Measurements from ENCODE around the gene CYP2A7. TPM values are rescaled to one million over a fixed set of nuclear protein-coding genes. Genes with fewer than 3 reads are reported as not detected.
"Not testable (repeated sequence)": the region's sequence is repeated elsewhere in the genome, so short reads cannot be mapped to it uniquely, and the experiment has no call there.

CYP2A7 gene
- total and polyA plus RNA-seq, 7 experiments from 2014 or later, result not detected

DNA sequence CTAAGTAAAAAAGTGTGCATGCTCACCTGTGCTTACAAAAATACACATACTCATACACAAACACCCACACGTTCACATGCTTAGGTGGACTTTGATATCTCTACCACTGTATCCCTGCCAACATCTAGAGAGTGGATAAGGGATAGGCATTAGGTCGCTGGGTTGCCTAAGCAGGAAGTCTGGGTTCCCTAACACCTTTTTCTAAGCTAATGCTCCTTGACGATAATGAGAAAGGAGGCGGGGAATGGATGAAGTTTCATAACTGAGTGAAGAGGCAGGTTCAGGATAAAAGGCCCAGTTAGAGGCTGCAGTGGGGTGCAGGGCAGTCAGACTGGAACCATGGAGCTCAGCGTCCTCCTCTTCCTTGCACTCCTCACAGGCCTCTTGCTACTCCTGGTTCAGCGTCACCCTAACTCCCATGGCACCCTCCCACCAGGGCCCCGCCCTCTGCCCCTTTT is 41.9 kb upstream of the CYP2A7 start:
- no peaks in the 10 kb centered on the region for H3K4me1 ChIP-seq (ENCODE audit: control insufficient read depth in 2 of 2, insufficient read depth in 2 of 2, low read length in 2 of 2)
- ATAC-seq, result no peak
- Mint-ChIP-seq H3K27me3 (peaks cover 0 to 16% (median 0%) of the 10 kb centered on the region in 5 donors), H3K4me1 (peaks cover 0 to 5% (median 0%) of the 10 kb centered on the region in 7 donors), H3K4me3 (no peak overlapping the region), H3K27ac (no peak overlapping the region), H3K36me3 (peaks cover 3 to 11% (median 5%) of the 10 kb centered on the region in 5 donors), H3K9me3 (peaks cover 0 to 28% (median 12%) of the 10 kb centered on the region in 11 donors)
- POLR2A ChIA-PET, result no interaction called here
- H3K9me3 ChIP-seq (ENCODE audit: control insufficient read depth in 2 of 3, low read length in 3 of 3), result no peaks in the 10 kb centered on the region
- no peak for DNase-seq
- intact Hi-C loops (cut with micrococcal nuclease), result no loop called here
- CTCF ChIA-PET, result no interaction called here
- no peak overlapping the region for H3K4me3 ChIP-seq (ENCODE audit: low read length)
- H3K36me3 ChIP-seq (ENCODE audit: control insufficient read depth in 2 of 3, insufficient read depth in 3 of 3, low read length in 3 of 3), result no peaks in the 10 kb centered on the region
- no peak overlapping the region for H3K27ac ChIP-seq (ENCODE audit: low read depth, low read length)
- H3K27me3 ChIP-seq (ENCODE audit: control insufficient read depth in 2 of 2, insufficient read depth in 2 of 2, low read length in 2 of 2), result no peaks in the 10 kb centered on the region

DNA sequence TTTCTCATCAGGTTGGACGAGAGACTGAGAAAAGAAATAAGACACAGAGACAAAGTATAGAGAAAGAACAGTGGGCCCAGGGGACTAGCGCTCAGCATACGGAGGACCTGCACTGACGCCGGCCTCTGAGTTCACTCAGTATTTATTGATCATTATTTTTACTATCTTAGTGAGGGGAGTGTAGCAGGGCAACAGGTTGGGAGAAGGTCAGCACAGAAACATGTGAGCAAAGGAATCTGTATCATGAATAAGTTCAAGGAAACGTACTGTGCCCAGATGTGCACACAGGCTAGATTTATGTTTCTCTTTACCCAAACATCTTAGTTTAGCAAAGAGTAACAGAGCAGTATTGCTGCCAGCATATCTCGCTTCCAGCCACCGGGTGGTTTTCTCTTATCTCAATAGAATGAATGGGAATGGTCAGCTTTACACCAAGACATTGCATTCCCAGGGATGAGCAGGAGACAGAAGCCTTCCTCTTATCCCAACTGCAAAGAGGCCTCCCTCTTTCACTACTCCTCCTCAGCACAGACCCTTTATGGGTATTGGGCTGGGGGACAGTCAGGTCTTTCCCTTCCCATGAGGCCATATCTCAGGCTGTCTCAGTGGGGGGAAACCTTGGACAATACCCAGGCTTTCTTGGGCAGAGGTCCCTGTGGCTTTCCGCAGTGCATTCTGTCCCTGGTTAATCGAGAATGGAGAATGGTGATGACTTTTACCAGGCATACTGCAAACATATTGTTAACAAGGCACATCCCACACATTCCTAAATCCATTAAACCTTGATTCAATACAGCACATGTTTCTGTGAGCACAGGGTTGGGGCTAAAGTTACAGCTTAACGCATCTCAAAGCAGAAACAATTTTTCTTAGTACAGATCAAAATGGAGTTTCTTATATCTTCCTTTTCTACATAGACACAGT is 40.5 kb upstream of the CYP2A7 start:
- H3K4me3 Mint-ChIP-seq; H3K4me3 ChIP-seq (ENCODE audit: low read length); H3K36me3 ChIP-seq (ENCODE audit: control insufficient read depth in 2 of 3, insufficient read depth in 3 of 3, low read length in 3 of 3); H3K27me3 ChIP-seq (ENCODE audit: control insufficient read depth in 2 of 2, insufficient read depth in 2 of 2, low read length in 2 of 2); H3K27ac ChIP-seq (ENCODE audit: low read depth, low read length); H3K27ac Mint-ChIP-seq; H3K4me1 ChIP-seq (ENCODE audit: control insufficient read depth in 2 of 2, insufficient read depth in 2 of 2, low read length in 2 of 2); CTCF ChIA-PET; intact Hi-C loops (cut with micrococcal nuclease); H3K9me3 ChIP-seq (ENCODE audit: control insufficient read depth in 2 of 3, low read length in 3 of 3); ATAC-seq; DNase-seq; H3K4me1 Mint-ChIP-seq: not testable (repeated sequence)
- Mint-ChIP-seq H3K9me3 (peaks cover 0 to 38% (median 13%) of the 10 kb centered on the region in 11 donors), H3K36me3 (peaks cover 3 to 11% (median 5%) of the 10 kb centered on the region in 5 donors), H3K27me3 (peaks cover 0 to 14% (median 0%) of the 10 kb centered on the region in 5 donors)
- POLR2A ChIA-PET, result interaction anchor here (0.6 kb wide), 1 partner anchor 263 kb away, joined by 3 read pairs; no protein-coding TSS in a partner anchor

DNA sequence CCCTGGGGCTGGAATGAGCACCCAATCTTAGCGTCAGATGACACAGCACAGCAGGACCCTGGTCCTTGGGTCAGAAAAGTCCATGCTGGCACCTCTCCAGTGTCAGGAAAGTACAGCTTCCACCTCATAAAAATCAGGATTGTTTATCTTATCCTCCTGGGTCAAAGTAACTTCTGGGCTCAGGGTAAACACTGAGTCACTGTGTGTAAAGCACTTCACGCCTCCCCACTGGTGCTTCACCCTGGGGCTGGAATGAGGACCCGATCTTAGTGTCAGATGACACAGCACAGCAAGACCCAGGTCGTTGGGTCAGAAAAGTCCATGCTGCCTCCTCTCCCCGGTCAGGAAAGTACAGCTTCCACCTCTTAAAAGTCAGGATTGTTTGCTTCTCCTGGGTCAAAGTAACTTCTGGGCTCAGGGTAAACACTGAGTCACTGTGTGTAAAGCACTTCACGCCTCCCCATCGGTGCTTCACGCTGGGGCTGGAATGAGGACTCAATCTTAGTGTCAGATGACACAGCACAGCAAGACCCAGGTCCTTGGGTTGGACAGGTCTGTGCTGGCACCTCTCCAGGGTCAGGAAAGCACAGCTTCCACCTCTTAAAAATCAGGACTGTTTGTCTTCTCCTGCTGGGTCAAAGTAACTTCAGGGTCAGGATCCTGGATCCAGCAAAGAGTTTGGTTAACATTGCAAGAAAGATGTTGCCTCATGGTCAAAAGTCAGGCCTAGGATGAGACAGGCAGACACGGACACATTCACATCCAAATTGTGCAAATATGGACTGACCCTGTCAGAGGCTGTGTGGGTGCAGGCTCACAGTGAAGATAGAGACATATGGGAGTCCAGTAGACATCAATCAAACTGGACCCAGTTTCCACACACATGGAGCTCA is 39.2 kb upstream of the CYP2A7 start:
- H3K9me3 Mint-ChIP-seq, result peaks cover 0 to 50% (median 18%) of the 10 kb centered on the region in 11 donors
- peaks cover 0 to 5% (median 0%) of the 10 kb centered on the region in 7 donors for H3K4me1 Mint-ChIP-seq
- H3K36me3 Mint-ChIP-seq, result peaks cover 3 to 11% (median 8%) of the 10 kb centered on the region in 5 donors
- no peak overlapping the region for H3K4me3 Mint-ChIP-seq
- Histone ChIP-seq H3K9me3 (ENCODE audit: control insufficient read depth in 2 of 3, low read length in 3 of 3) (no peaks in the 10 kb centered on the region), H3K4me1 (ENCODE audit: control insufficient read depth in 2 of 2, insufficient read depth in 2 of 2, low read length in 2 of 2) (no peaks in the 10 kb centered on the region), H3K27ac (ENCODE audit: low read depth, low read length) (no peak overlapping the region), H3K36me3 (ENCODE audit: control insufficient read depth in 2 of 3, insufficient read depth in 3 of 3, low read length in 3 of 3) (no peaks in the 10 kb centered on the region), H3K27me3 (ENCODE audit: control insufficient read depth in 2 of 2, insufficient read depth in 2 of 2, low read length in 2 of 2) (no peaks in the 10 kb centered on the region), H3K4me3 (ENCODE audit: low read length) (no peak overlapping the region)
- ChIA-PET POLR2A (no interaction called here), CTCF (no interaction called here)
- no peak overlapping the region for H3K27ac Mint-ChIP-seq
- peaks cover 0 to 16% (median 0%) of the 10 kb centered on the region in 5 donors for H3K27me3 Mint-ChIP-seq
- ATAC-seq (no peak), DNase-seq (no peak)
- intact Hi-C loops (cut with micrococcal nuclease), result no loop called here

GRCh38 chr19:40920300-40921004 is 38.4 kb upstream of the CYP2A7 start:
- ATAC-seq, result no peak
- POLR2A ChIA-PET, result no interaction called here
- H3K4me1 ChIP-seq (ENCODE audit: control insufficient read depth in 2 of 2, insufficient read depth in 2 of 2, low read length in 2 of 2), result no peaks in the 10 kb centered on the region
- H3K9me3 ChIP-seq (ENCODE audit: control insufficient read depth in 2 of 3, low read length in 3 of 3), result no peaks in the 10 kb centered on the region
- peaks cover 0 to 22% (median 0%) of the 10 kb centered on the region in 5 donors for H3K27me3 Mint-ChIP-seq
- no peak overlapping the region for H3K4me3 Mint-ChIP-seq
- H3K27ac Mint-ChIP-seq, result no peak overlapping the region
- intact Hi-C loops (cut with micrococcal nuclease), result no loop called here
- CTCF ChIA-PET, result no interaction called here
- H3K27me3 ChIP-seq (ENCODE audit: control insufficient read depth in 2 of 2, insufficient read depth in 2 of 2, low read length in 2 of 2), result no peaks in the 10 kb centered on the region
- peaks cover 3 to 11% (median 8%) of the 10 kb centered on the region in 5 donors for H3K36me3 Mint-ChIP-seq
- H3K9me3 Mint-ChIP-seq, result peaks cover 0 to 58% (median 18%) of the 10 kb centered on the region in 11 donors
- H3K4me3 ChIP-seq (ENCODE audit: low read length), result no peak overlapping the region
- no peaks in the 10 kb centered on the region for H3K36me3 ChIP-seq (ENCODE audit: control insufficient read depth in 2 of 3, insufficient read depth in 3 of 3, low read length in 3 of 3)
- no peak overlapping the region for H3K27ac ChIP-seq (ENCODE audit: low read depth, low read length)
- DNase-seq, result no peak
- peaks cover 0 to 3% (median 0%) of the 10 kb centered on the region in 7 donors for H3K4me1 Mint-ChIP-seq

GRCh38 chr19:40919530-40920299 is 37.7 kb upstream of the CYP2A7 start:
- ATAC-seq; POLR2A ChIA-PET; H3K4me1 ChIP-seq (ENCODE audit: control insufficient read depth in 2 of 2, insufficient read depth in 2 of 2, low read length in 2 of 2); H3K27me3 ChIP-seq (ENCODE audit: control insufficient read depth in 2 of 2, insufficient read depth in 2 of 2, low read length in 2 of 2); H3K4me1 Mint-ChIP-seq; intact Hi-C loops (cut with micrococcal nuclease); H3K4me3 Mint-ChIP-seq; H3K36me3 ChIP-seq (ENCODE audit: control insufficient read depth in 2 of 3, insufficient read depth in 3 of 3, low read length in 3 of 3); DNase-seq; H3K9me3 ChIP-seq (ENCODE audit: control insufficient read depth in 2 of 3, low read length in 3 of 3); H3K4me3 ChIP-seq (ENCODE audit: low read length); H3K27ac Mint-ChIP-seq; H3K27ac ChIP-seq (ENCODE audit: low read depth, low read length): not testable (repeated sequence)
- CTCF ChIA-PET, result interaction anchor here (0.8 kb wide), 1 partner anchor 286 kb away, joined by 3 read pairs; no protein-coding TSS in a partner anchor
- H3K9me3 Mint-ChIP-seq, result peaks cover 0 to 65% (median 23%) of the 10 kb centered on the region in 11 donors
- H3K27me3 Mint-ChIP-seq, result peaks cover 0 to 29% (median 2%) of the 10 kb centered on the region in 5 donors
- peaks cover 3 to 13% (median 8%) of the 10 kb centered on the region in 5 donors for H3K36me3 Mint-ChIP-seq
